ENCODE measurements around the gene CEMIP.

DNA sequence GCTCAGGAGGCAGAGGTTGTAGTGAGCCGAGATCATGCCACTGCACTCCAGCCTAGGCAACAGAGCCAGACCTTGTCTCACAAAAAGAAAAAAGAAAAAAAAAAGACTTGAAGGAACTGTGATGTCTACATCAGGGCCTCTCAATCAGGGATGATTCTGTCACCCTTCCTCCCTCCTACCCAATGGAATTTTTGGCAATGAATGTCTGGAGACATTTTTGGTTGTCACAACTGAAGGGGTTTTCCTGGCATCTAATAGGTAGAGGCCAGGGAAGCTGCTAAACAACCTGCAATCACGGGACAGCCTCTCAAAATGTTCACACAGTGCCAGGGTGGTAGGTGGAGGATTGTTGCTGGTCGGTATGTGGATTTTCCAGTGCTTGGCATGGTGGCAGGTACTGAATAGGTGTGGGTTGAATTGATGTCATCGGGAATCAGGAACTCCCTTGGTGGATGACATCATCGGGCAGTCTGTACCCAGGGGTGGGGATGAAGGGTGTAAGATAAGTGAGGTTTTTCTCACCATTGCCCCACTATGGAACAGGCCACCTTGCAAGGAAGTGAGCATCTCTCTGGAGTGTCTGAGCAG, 139.1 kb downstream of the CEMIP start:
- TF ChIP-seq CTCF (IDR thresholded peaks at IDR 0.05) (no peak), POLR2A (IDR thresholded peaks at IDR 0.05) (no peak), POLR2AphosphoS5 (IDR thresholded peaks at IDR 0.05) (no peak)

Data from breast epithelium (tissue), 3 donors.